Ovary (tissue), 3 donors: ENCODE results near the gene FAM13A.

Source experiments
- POLR2A ChIP-seq: fragments of 450-650 bp; IDR thresholded peaks from one replicate; pipeline ENCODE4 v1.6.1; 2017; ENCODE audit warnings: antibody characterized with exemption, mild to moderate bottlenecking, moderate library complexity
- TF ChIP-seq, protein P1 (sequence below), 3 donors: fragments of 450-650 bp in 2 of 3; fragments of 200-600 bp in 1 of 3; IDR thresholded peaks; one replicate each; pipeline versions ENCODE4 v1.5.1 to v1.8.0; 2016 to 2022; ENCODE audit warnings: antibody characterized with exemption in 3 of 3, mild to moderate bottlenecking in 1 of 3
- donor health status: DM: no; HTN: no; CAD: no.

DNA sequence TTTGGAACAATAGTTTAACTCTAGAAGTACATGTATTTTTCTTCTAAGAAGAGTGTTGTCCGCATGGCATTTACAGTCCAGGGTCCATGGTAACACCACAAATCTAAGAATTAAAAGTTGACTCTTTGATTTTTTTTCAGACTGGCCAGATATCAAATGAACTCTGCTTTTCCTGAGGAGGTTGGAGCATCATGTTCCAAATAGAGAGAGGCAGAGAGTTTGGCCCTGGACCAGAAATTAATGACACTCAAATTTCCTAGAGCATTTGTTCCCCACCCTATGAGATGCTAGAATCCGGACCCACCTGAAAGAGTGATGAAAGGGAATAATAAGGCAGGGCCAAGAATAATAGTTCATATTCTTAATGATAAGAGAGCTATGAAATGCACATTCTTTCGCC is 312.4 kb downstream of the FAM13A start:
- TF ChIP-seq POLR2A, result no peak
- TF ChIP-seq, protein P1, sequence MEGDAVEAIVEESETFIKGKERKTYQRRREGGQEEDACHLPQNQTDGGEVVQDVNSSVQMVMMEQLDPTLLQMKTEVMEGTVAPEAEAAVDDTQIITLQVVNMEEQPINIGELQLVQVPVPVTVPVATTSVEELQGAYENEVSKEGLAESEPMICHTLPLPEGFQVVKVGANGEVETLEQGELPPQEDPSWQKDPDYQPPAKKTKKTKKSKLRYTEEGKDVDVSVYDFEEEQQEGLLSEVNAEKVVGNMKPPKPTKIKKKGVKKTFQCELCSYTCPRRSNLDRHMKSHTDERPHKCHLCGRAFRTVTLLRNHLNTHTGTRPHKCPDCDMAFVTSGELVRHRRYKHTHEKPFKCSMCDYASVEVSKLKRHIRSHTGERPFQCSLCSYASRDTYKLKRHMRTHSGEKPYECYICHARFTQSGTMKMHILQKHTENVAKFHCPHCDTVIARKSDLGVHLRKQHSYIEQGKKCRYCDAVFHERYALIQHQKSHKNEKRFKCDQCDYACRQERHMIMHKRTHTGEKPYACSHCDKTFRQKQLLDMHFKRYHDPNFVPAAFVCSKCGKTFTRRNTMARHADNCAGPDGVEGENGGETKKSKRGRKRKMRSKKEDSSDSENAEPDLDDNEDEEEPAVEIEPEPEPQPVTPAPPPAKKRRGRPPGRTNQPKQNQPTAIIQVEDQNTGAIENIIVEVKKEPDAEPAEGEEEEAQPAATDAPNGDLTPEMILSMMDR (IDR thresholded peaks at IDR 0.05), result no peak
